Daoy (cell line): ENCODE results near the gene RELN. TPM values are rescaled to one million over a fixed set of nuclear protein-coding genes. Genes with fewer than 3 reads are reported as not detected.
A peak's percentile ranks its signal among the peaks of the same experiment; 100 is the strongest.
"Not testable (repeated sequence)": the region's sequence is repeated elsewhere in the genome, so short reads cannot be mapped to it uniquely, and the experiment has no call there.

ENCODE experiments used
- DNase-seq: peaks from one replicate; pipeline ENCODE4 v3.0.0-alpha.2; 2015; ENCODE audit warnings: low read depth
- total RNA-seq: library from RNA; depleted of rRNA; stranded (reverse); fragments of >200 nt; shearing (Covaris generic); gene quantifications from 2 replicates; pipeline ENCODE4 v1.2.3, GENCODE V29; 2014; rRNA removed

RELN gene
- total RNA-seq = 1.7 and 2.4 TPM in 2 replicates

DNA sequence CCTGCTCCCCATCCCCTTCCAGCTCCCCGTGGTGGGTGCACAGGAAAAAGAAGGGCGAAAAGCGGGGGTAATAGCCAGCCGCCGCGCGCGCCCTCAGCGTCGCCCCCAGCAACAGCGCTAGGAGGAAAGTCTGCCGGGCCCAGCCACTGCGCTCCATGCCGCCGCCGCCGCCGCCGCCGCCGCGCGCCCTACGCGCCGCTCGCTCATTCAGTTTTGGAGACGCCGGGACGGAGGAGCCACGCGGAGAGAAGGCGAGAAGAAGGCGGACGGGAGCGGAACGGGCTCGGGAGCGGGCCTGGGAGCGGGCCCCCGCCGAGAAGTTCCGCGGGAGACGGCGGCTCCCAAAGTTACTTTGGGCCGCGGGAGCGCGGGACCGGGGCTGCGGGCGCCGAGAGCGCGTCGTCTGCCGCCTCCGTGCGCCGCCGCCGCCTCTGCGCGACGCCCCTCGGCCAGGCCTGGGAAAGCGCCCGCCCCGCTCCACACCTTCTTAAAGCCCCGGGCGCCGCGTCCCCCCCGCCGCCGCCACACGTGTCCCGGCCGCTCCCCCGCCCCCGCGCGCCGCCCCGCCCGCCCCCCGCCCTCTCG is at the start of gene RELN:
Gene RELN, minus strand, starts transcription at position 459 of the 585 bp plus-strand sequence. Its CDS starts 302 bp downstream, at position 157.
- DNase-seq = peak; percentile 70

DNA sequence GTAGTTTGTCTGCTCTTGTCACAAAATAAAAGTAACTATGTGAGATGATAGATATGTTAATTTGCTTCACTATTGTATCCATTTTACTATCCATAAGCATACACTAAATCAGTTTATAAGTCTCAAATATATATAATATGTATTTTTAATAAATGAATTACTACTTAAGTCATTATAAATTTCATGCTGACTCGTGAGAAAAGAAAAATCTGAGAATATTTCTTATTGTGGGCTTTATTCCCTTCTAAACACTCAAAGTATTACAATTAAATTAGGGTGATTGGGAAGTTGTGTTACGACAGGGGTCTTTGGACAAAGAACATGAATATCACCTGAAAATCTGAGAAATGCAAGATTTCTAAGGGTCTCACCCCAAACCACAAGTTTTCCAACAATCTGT is 48.7 kb upstream of the RELN start:
- no peak for DNase-seq

DNA sequence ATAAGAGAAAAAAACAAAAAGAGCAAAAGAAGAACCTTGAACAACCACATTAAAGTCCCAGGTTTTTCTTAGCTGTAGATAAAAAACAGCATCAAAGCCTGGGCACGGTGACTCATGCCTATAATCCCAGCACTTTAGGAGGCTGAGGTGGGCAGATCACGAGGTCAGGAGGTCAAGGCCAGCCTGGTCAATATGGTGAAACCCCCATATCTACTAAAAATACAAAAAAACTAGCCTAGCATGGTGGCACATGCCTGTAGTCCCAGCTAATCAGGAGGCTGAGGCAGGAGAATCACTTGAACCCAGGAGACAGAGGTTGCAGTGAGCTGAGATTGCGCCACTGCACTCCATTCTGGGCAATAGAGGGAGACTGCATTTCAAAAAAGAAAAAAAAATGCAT is 47.4 kb upstream of the RELN start:
- DNase-seq = not testable (repeated sequence)

DNA sequence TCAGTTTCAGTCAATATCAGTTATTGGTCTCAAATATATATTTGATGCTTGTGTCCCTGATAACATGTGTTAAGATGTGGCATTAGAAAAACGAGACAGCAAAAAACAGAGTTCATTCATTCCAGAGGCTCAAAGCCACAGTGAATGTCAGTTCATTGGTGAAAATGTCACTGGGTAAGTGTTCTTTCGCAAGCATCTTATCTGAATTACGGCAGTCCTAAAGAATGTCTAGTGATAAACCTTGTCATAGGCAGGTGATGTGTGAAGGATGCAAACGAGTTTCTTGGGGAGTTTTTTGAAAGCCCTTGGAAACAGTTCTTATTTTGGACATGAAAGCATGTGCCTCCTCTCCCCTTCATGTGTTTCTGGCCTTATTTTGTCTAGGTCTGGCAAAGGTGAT is 45.9 kb upstream of the RELN start:
- DNase-seq = no peak

DNA sequence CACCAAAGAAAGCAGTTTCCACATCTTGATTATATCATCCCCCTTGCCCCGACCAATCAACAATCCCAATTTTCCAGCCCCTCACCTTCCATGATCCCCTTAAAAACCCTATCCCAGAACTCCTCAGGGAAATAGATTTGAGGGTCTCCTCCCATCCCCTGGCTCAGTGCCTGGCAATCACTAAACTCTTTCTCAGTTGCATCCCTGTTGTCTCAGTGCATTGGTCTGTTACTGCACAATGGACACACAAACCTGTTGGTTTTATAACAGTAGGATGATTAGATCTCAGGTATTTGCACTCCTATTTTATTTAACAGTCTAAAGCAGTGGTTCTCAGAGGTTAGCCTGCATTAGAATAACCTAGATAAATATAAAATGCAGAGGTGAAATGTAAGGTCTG is 45.2 kb upstream of the RELN start:
- DNase-seq = no peak

DNA sequence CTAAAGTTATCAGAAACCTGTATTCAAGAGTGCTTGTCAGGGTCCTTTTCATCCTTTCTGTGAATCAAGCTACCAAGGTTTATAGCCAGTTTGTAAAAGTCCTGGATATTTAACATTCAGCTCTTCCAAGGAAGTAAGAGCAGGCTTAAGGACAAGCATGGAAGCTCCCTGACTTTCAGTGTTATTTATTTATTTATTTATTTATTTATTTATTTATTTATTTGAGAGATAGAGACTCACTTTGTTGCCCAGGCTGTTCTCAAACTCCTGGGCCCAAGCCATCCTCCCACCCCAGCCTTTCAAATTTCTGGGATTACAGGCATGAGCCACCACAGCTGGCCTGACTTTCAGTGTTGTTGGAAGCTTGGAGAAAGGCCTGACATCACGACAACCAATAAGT is 44.4 kb upstream of the RELN start:
- DNase-seq = no peak

DNA sequence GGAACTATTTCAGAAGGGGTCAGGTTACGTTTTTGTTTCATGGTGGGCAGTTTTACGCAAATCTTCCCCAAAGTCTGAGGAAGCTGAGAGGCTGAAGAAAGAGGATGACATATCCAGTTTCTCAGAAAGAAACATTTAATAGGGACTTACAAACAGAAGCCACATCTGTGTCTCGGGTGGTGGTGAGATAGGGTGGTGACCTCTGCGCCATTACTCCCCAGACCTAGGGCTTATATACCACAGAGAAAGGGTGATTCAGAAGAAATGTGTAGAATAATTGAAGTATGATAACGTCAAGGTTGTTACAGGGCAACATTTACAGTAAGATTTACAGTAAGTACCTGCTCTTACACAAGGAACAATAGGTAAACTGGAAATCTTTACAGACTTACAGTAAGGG is 43.0 kb upstream of the RELN start:
- no peak for DNase-seq

DNA sequence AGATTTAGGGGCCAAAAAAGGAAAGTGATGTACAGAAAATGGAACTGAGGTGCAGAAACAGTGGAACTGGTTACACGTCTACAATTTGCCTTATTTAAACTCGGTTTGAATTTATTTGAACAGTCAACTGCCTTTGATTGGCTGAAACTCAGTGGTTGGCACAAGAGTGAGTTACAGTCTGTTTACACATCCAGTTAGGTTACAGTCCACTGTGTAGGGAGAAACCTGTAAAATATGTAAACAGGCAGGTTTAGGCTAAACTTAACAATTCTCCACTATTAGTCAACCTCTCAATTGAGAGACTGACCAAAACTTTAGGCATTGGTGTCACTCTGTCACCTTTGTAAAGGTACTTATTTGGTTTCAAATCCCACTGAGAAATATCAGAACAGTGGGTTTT is 40.3 kb upstream of the RELN start:
- DNase-seq = no peak

DNA sequence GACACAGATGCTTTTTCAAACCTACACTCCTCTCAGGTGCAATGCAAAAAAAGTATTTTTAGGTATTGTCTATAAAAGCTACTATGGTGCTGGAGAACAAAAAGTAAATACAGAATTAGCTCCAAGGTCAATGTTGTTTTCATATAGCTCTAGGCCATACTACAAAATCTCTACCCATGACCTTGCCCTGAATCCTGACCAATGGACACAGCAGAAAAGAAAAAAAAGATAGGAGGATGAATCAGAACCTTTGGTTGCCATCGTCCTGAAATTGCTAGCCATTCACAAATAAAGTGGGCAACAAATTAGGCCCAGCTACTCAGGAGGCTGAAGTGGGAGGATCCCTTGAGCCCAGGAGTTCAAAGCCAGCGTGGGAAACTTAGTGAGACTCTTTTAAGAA is 35.2 kb upstream of the RELN start:
- DNase-seq = no peak

DNA sequence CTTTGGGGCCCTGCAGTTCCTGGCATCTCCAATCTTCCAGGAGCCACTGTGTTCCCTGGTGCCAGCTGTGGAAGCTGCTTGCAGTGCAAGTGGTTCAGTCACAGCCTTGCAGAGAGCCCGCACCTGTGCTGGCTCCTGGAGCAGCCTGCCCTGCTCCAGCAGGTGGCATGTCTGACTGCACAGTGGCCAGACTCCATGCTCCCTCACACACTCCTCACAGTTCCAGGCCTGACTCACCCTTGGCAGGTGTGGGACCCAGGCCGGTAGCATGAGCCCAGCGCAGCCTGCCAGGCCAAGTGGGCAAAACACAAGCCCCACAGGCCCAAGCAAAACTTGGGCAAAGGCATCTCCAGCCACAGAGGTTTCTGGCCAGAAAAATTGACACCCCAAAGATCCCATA is 33.6 kb upstream of the RELN start:
- no peak for DNase-seq

DNA sequence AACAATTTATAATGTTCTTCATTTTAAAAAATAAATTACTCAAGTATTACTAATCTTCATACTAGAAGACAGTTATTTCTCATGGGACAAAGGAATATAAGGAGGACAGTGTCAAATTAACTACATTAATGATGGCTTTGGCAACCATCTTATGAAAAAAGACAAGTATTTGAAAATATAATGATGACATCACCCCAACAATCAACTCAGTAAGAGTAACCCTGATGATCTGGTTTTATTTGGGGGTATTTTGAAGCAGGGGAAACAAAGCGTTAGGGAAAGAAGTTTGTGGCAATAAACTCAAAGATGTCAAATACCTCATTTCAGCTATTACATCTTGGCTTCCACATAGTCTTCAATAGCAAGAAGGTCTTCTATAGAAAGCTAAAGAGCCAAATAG is 29.0 kb upstream of the RELN start:
- DNase-seq = no peak

DNA sequence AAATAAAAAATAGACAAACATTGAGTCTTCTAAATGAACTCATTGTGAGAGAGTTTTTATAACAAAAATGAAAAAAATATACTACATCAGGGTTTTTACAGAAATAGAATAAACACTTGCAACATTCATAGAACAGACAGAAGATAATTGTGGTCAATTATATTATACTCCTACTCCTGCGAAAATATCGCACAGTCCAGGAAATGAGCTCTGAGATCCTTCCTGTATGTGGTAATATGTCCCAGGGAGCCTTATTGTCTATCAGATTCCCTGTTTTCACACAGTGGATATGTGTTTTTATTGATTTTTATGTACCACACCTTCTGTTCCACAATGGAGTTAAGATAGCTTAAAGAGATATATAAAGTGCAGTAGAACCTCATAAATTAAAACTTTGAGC is 27.5 kb upstream of the RELN start:
- no peak for DNase-seq

DNA sequence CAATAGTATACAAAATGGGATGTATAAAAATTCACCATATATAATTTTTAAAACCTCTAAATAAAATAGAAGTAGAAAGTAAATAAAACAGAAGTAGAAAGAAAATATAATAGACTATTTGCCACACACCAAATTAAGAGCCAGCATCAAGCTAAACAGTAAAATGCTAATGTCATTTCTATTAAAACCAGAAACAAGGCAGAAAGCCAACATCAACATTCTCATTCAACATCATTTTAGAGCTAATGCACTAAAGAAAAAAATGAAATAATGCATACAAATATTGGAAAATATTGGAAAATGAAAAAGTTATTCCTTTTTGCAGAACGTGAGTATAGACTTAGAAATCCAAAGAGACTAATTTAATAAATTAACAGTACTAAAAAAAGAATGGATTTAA is 23.4 kb upstream of the RELN start:
- no peak for DNase-seq

DNA sequence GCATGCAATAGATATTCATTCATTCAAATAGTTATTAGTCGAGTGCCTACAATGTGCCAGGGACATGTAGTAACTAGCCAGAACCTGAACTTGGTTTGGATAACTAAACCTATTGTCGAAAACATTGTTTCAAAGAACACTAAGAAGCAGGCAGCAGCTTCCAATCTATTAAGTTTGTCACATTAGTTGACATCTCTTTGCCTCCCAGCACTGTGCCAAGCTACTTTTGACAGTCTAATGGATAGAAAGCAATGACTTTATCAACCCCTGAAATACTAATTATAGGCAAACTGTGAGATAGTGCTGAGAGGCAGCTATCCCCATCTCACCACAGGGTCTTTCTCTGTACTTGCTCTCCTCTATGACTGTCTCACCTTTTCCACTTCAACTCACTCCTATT is 22.4 kb upstream of the RELN start:
- no peak for DNase-seq

DNA sequence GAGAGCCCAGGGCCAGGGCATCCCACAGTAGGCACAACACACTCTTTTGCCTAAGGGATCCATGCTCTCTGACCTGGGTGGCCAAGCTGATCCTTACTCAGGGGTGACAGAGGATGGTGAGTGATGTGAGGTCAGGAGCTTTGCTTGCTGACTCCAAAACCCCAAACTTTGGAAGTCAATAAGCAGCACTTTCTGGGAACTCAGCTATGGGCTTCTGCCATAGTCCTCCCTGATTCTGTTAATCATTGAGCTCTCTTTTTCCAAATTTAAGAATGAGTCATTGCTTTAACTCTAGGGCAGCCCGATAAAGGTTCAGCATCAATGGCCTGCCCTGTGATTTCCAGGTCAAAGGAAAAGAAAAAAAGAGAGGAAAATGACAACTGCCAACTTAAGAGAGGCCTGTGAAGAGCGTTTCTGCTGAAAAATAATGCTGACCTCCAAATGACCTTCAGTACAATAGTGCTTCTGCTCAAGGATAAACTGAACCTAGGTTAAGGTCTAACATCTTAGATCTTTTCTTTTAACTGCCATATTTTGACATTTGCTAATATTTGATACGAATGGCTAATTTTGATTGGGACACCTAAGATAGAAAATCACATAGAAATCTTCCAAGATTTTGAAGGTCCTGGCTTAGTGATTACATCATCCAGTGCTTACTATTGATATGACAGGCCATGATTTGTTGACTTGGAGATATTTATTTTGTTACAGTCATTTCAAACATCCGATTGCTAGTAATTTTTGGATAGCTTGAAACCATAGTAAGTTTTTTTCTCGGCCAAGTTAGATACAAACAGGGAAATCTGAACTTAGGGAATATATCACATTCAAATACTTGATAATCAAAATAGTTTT is 20.8 kb upstream of the RELN start:
- DNase-seq = no peak

DNA sequence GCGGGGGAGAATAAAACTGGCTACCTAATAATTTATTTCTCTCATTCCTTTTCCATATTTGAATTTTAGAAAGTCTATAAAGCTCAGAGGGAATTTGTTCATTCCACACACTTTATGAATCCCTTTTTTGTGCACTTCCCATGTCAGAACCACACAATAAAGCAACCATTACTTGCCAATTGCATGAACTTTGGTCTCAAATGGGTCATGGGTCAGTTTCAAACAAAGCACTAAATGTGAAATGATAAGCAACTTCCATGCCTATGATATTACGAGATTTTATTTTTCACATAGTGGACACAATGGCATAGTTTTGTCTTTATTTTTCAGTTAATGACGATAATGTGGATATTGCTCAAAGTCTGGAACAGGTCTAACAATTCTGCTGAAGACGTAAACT is 18.6 kb upstream of the RELN start:
- DNase-seq = no peak

DNA sequence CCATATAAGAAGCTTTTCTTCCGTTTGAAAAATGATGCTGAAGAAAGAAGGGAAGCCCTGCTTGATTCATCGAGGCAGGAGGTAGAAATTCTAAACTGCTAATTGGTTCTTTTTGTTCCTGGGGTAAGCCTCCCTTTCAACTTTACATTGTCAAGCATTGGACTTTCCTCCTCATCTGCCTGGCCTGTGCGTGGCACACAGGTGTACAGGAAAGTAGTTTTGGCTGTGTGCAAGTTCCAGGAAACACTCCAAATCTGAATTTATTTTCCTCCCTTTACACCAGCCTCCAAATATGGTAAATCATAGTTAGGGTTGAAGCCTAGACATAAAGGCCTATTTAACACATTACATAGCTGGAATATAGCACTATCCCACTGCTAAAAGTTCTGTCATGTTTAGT is 18.2 kb upstream of the RELN start:
- no peak for DNase-seq

DNA sequence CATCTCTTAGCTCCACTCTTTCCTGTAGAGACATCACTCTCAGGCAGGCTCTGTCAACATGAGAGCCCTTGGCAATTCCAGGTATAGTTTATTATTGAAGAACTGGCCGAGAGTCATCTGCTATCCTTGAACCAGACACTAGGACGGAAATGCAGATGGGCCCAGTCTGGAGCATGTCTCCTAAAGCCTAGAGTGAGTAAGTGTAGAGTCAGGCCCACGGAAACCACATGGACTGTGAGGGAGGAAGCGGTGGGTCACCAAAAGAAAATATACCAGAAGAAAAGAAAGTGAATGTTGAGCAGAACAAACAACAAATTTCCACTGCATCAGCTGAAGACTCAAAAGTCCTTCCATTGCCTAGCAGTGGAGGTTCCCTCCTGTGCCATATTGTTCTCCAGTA is 15.7 kb upstream of the RELN start:
- peak; percentile 95 for DNase-seq

DNA sequence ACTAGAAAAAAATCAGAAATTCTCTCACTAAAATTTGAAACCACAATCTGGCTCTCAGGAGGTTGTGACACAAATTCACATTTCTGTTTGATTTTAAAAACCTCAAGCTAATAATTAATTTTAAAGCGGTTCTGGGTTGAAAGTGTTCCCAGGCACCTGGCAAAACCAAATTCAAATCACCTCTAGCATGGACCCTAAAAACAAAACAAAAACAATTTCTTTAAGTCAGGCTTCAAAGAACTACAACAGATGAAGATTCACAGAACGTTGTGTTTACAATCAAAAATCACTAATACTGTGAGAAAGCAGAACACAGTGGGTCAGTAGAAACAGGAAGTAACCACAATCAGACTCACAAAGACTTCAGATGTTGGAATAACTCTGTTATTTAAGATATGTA is 7.2 kb upstream of the RELN start:
- no peak for DNase-seq

DNA sequence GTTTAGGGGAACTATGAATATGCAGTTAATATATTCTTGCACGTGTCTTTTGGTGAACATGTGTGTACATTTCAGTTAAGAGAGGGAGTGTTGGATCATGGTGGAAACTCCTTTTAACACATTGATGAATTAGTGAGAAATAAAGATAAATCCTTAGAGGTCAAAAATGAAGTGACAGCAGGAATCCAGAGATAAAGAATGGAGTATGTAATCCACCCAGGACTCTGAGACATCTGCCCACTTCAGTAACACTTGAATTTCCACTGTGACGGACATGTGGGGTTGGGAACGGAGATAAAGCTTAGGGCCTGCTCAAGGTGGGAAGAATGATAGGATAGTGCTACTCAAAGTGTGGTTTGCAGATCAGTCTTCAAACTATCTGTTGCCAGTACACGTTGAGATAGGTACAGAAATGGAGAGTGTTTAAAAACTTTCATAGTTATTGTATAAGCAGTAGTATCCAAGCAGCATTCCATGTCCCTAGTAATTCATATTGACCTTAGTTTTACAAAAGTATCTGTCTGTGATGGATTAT is 6.6 kb upstream of the RELN start:
- no peak for DNase-seq

DNA sequence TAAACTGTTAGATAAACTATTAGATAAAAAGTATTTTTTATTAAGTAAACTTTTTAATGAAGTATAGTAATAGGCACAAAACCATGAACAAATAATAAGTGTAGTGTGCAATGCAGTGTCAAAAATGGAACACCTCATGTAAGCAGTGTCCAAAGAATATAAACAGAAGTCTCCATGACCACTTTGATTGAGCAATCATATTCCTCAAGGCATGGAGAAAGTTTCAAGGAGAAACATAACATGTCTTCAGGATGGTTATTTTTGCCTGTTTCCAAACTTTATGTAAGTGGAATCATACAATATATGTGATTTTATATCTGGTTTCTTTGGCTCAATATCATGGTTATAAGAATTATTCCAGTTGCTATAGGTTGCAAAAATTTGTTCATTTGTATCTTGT is 6.1 kb upstream of the RELN start:
- no peak for DNase-seq

DNA sequence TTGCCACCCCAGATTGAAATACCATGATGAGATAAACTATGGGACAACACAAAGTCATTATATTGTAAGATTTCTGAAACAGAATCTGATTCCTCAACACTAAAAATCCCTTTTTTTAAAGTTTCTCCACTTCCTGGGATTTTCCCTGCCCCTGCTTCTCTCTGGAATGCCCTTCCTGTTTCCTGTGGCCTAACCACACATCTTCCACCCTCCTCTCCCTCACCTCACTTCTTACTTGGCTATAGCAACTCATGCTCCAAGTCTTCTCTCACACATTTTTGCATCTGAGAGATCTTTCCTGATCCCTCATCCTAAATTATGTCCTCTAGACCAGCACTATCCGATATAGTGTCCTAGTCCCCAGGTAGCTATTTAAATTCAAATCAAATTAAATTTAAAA is 4.1 kb upstream of the RELN start:
- DNase-seq = peak; percentile 70

DNA sequence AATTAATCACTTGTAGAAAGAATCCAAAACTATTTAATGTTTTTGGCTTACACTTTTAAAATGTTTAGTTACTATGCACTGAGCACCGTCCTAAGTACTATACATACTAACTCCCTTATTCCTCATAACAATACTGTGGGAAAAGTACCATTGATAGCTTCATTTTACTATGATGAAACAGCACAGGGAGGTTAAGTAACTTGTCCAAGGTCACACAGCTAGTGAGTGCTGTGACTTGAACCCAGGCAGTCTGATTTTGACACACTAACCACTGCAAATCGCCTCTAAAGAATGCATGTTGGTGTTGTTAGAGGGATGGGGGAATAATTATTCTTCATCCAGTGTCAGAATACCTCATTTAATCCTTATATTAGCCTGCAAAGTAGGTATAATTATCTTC is 1.9 kb upstream of the RELN start:
- no peak for DNase-seq
